Loucy (cell line): ENCODE results near the gene PODXL.

Experiments used
- CTCF ChIP-seq: fragments of 200-600 bp; sonication (generic); conservative IDR thresholded peaks from 2 replicates; pipeline ENCODE4 v1.5.1; 2014; ENCODE audit warnings: mild to moderate bottlenecking, antibody characterized with exemption, low read length
- EZH2phosphoT487 ChIP-seq: fragments of 200-600 bp; IDR thresholded peaks from 2 replicates; pipeline ENCODE4 v1.6.1; 2018; ENCODE audit warnings: antibody characterized with exemption, mild to moderate bottlenecking, moderate library complexity, borderline replicate concordance

GRCh38 chr7:131454498-131454897 is 101.9 kb downstream of the PODXL start:
- no peak for TF ChIP-seq CTCF
- no peak for TF ChIP-seq EZH2phosphoT487
